Measurements from ENCODE around the gene ARHGAP32. TPM values are rescaled to one million over a fixed set of nuclear protein-coding genes. Genes with fewer than 3 reads are reported as not detected.

The ARHGAP32 gene
- total RNA-seq, 2 experiments from 2014 or later: 2.5 to 3.4 TPM

DNA sequence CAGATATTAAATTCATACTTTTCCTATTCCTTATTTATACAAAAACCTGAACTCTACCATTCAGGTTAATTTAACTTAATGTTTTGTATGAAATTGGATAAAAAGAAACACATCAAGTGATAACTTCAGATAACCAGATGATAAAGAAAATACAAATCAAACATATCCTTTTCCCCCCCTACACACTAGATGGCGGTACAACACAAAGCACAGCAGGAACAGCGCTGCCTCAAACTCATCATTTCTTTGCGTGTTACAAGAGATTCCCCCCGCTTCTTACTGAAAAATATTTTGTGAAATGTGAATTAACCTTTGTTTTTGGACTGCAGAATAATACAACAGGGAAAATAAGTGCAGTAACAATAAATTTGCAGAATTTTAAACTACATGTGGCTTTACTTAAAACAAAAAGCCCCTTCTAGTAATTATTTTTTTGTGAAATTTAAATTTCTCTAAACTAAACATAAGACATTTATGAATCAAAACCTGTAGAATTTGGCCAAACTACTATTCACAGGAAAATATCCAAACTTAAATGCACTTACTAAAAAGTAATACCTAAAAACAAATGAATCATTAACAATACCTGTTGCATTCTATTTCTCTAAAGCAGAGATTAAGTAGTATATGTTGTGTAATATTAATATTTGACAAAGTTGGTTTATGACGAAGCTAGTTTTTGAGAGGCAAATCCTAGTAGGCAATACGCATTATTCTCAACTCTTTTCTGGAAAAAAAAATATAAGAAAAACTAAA lies 74.4 kb downstream of the ARHGAP32 start:
- no peaks in the 10 kb centered on the region for H3K9me3 Mint-ChIP-seq
- H3K27me3 Mint-ChIP-seq: no peaks in the 10 kb centered on the region
- no peak for DNase-seq
- no peak overlapping the region for H3K27ac Mint-ChIP-seq
- ATAC-seq (ENCODE audit: low read depth): no peak
- H3K4me1 Mint-ChIP-seq: peaks cover 2% of the 10 kb centered on the region
- H3K4me3 Mint-ChIP-seq: no peak overlapping the region
- POLR2A ChIA-PET: no interaction called here
- H3K36me3 Mint-ChIP-seq: no peaks in the 10 kb centered on the region

- Mint-ChIP-seq H3K36me3 (no peaks in the 10 kb centered on the region), H3K27me3 (no peaks in the 10 kb centered on the region), H3K9me3 (no peaks in the 10 kb centered on the region), H3K27ac (no peak overlapping the region), H3K4me1 (peaks cover 1% of the 10 kb centered on the region), H3K4me3 (no peak overlapping the region)
- ATAC-seq (ENCODE audit: low read depth) (no peak), DNase-seq (no peak)
- POLR2A ChIA-PET: no interaction called here
Observed at GRCh38 chr11:129115652-129116586, 76.2 kb downstream of the ARHGAP32 start.

DNA sequence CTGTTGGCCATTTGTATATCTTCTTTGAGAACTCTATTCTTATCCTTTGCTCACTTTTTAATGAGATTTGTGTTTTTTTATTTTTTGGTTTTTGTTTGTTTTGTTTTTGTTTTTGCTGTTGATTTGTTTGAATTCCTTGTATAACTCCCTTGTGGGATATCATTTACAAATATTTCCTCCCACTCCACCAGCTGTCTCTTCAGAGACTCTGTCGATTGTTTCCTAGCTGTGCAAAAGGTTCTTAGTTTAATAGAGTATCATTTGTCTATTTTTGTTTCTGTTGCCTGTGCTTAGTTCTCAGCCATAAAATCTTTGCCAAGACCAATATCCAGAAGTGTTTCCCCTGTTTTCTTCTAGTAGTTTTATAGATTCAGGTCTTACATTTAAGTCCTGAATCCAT lies 82.4 kb downstream of the ARHGAP32 start:
- no peak for ATAC-seq (ENCODE audit: low read depth)
- H3K9me3 Mint-ChIP-seq: peaks cover 4% of the 10 kb centered on the region
- H3K27ac Mint-ChIP-seq: no peak overlapping the region
- POLR2A ChIA-PET: no interaction called here
- no peak for DNase-seq
- no peaks in the 10 kb centered on the region for H3K36me3 Mint-ChIP-seq
- no peak overlapping the region for H3K4me3 Mint-ChIP-seq
- no peaks in the 10 kb centered on the region for H3K27me3 Mint-ChIP-seq
- H3K4me1 Mint-ChIP-seq: peaks cover 1% of the 10 kb centered on the region

DNA sequence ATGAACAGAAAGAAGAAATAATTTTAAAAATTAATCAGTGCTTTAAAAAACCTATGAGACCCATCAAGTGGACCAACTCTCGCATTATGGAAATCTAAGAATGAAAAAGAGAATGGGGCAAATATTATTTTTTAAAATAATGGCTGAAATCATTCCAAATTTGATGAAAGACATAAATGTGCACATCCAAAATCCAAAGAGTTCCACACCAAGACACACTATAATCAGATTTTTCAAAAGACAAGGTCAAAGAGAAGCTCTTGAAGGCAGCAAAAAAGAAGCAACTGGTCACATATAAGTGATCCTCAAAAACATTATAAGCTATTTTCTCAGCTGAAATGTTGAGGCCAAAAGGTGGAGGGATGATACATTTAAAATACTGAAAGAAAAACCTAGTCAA lies 85.3 kb downstream of the ARHGAP32 start:
- POLR2A ChIA-PET: no interaction called here
- no peak overlapping the region for H3K27ac Mint-ChIP-seq

DNA sequence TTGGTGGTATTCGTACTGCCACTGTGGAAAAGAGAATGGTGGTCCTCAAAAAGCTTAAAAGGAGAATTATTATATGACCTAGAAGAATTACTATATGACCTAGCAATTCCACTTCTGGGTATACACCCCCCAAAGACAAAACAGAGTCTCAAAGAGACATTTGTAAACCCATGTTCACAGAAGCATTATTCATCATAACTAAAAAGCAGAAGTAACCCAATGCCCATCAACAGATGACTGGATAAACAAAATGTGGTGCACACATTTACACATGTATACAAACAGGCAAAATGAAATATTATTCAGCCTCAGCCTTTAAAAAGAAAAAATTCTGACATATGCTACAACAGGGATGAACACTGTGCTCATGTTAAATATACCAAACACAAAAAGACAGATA lies 89.4 kb downstream of the ARHGAP32 start:
- H3K4me1 Mint-ChIP-seq: no peaks in the 10 kb centered on the region
- ATAC-seq (ENCODE audit: low read depth) (no peak), DNase-seq (no peak)
- no peaks in the 10 kb centered on the region for H3K36me3 Mint-ChIP-seq
- H3K27ac Mint-ChIP-seq: no peak overlapping the region
- no peak overlapping the region for H3K4me3 Mint-ChIP-seq
- H3K9me3 Mint-ChIP-seq: peaks cover 10% of the 10 kb centered on the region
- POLR2A ChIA-PET: no interaction called here
- no peaks in the 10 kb centered on the region for H3K27me3 Mint-ChIP-seq

More for the DNA sequence above, 85.3 kb downstream of the ARHGAP32 start:
- no peak overlapping the region for H3K4me3 Mint-ChIP-seq
- H3K4me1 Mint-ChIP-seq: no peaks in the 10 kb centered on the region
- no peaks in the 10 kb centered on the region for H3K36me3 Mint-ChIP-seq
- DNase-seq (no peak), ATAC-seq (ENCODE audit: low read depth) (no peak)
- H3K9me3 Mint-ChIP-seq: peaks cover 7% of the 10 kb centered on the region
- no peaks in the 10 kb centered on the region for H3K27me3 Mint-ChIP-seq

DNA sequence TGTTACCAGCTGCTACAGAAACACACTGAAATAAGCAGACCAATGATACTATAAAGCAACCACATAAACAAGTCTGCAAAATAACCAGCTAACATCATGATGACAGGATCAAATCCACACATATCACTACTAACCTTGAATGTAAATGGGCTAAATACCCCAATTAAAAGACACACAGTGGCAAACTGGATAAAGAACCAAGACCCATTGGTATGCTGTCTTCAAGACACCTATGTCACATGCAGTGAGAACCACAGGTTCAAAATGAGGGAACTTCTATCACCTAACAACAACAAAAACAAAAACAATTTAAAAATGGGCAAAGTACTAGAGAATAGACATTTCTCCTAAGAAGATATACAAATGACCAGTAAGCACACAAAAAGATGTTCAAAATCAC lies 89.9 kb downstream of the ARHGAP32 start:
- Mint-ChIP-seq H3K27me3 (no peaks in the 10 kb centered on the region), H3K36me3 (no peaks in the 10 kb centered on the region), H3K9me3 (peaks cover 15% of the 10 kb centered on the region), H3K4me3 (no peak overlapping the region), H3K27ac (no peak overlapping the region), H3K4me1 (no peaks in the 10 kb centered on the region)
- ATAC-seq (ENCODE audit: low read depth) (no peak), DNase-seq (no peak)
- POLR2A ChIA-PET: no interaction called here

GRCh38 chr11:129093283-129093682 lies 98.8 kb downstream of the ARHGAP32 start:
- Mint-ChIP-seq H3K4me3 (no peak overlapping the region), H3K9me3 (peaks cover 7% of the 10 kb centered on the region), H3K36me3 (no peaks in the 10 kb centered on the region), H3K27ac (no peak overlapping the region), H3K27me3 (no peaks in the 10 kb centered on the region), H3K4me1 (no peaks in the 10 kb centered on the region)
- ATAC-seq (ENCODE audit: low read depth) (no peak), DNase-seq (no peak)
- POLR2A ChIA-PET: no interaction called here

GRCh38 chr11:129090056-129090455 lies 102.1 kb downstream of the ARHGAP32 start:
- POLR2A ChIA-PET: no interaction called here
- Mint-ChIP-seq H3K27ac (no peak overlapping the region), H3K27me3 (no peaks in the 10 kb centered on the region), H3K36me3 (no peaks in the 10 kb centered on the region), H3K9me3 (peaks cover 1% of the 10 kb centered on the region), H3K4me1 (no peaks in the 10 kb centered on the region), H3K4me3 (no peak overlapping the region)
- ATAC-seq (ENCODE audit: low read depth): no peak
- no peak for DNase-seq

- H3K27me3 Mint-ChIP-seq: no peaks in the 10 kb centered on the region
- H3K36me3 Mint-ChIP-seq: no peaks in the 10 kb centered on the region
- H3K27ac Mint-ChIP-seq: no peak overlapping the region
- H3K9me3 Mint-ChIP-seq: peaks cover 6% of the 10 kb centered on the region
- ATAC-seq (ENCODE audit: low read depth) (no peak), DNase-seq (no peak)
- no peaks in the 10 kb centered on the region for H3K4me1 Mint-ChIP-seq
- no peak overlapping the region for H3K4me3 Mint-ChIP-seq
- POLR2A ChIA-PET: no interaction called here
Observed at GRCh38 chr11:129089279-129089678, 102.8 kb downstream of the ARHGAP32 start.

DNA sequence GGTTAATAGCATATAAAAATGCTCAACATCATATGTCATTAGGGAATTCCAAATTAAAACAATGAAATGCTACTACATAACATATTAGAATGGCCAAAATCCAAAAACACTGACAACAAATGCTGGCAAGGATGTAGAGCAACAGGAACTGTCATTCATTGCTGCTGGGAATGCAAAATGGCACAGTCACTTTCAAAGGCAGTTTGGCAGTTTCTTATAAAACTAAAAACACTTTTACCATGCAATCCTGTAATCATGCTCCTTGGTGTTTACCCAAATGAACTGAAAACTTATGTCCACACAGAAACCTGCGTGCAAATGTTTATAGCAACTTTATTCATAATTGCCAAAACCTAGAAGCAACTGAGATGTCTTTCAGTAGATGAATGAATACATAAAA lies 105.1 kb downstream of the ARHGAP32 start:
- Mint-ChIP-seq H3K27ac (no peak overlapping the region), H3K27me3 (no peaks in the 10 kb centered on the region), H3K36me3 (no peaks in the 10 kb centered on the region), H3K4me3 (no peak overlapping the region), H3K9me3 (peaks cover 12% of the 10 kb centered on the region), H3K4me1 (no peaks in the 10 kb centered on the region)
- no peak for DNase-seq
- POLR2A ChIA-PET: no interaction called here
- no peak for ATAC-seq (ENCODE audit: low read depth)

GRCh38 chr11:129077191-129077590 lies 114.9 kb downstream of the ARHGAP32 start:
- Mint-ChIP-seq H3K36me3 (no peaks in the 10 kb centered on the region), H3K4me1 (no peaks in the 10 kb centered on the region), H3K27me3 (no peaks in the 10 kb centered on the region), H3K9me3 (peaks cover 18% of the 10 kb centered on the region), H3K4me3 (no peak overlapping the region), H3K27ac (no peak overlapping the region)
- POLR2A ChIA-PET: no interaction called here
- ATAC-seq (ENCODE audit: low read depth) (no peak), DNase-seq (no peak)

DNA sequence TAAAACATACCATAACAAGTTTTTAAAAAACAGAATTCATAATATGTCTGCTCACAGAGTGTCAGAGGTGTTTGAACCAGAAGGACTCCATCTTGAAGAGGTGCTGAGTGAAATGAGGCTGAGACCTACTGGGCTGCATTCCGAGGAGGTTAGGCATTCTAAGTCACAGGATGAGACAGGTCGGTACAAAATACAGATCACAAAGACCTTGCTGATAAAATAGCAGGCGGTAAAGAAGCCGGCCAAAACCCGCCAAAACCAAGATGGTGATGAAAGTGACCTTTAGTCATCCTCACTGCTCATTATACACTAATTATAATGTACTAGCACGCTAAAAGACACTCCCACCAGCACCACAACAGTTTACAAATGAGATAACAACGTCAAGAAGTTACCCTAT lies 116.4 kb downstream of the ARHGAP32 start:
- H3K27me3 Mint-ChIP-seq: no peaks in the 10 kb centered on the region
- ATAC-seq (ENCODE audit: low read depth) (no peak), DNase-seq (no peak)
- H3K36me3 Mint-ChIP-seq: no peaks in the 10 kb centered on the region
- no peak overlapping the region for H3K27ac Mint-ChIP-seq
- H3K4me1 Mint-ChIP-seq: no peaks in the 10 kb centered on the region
- POLR2A ChIA-PET: no interaction called here
- H3K9me3 Mint-ChIP-seq: peaks cover 12% of the 10 kb centered on the region
- no peak overlapping the region for H3K4me3 Mint-ChIP-seq

GRCh38 chr11:129067454-129067853 lies 124.7 kb downstream of the ARHGAP32 start:
- Mint-ChIP-seq H3K27ac (no peak overlapping the region), H3K4me1 (no peaks in the 10 kb centered on the region), H3K4me3 (no peak overlapping the region), H3K36me3 (no peaks in the 10 kb centered on the region), H3K9me3 (no peaks in the 10 kb centered on the region), H3K27me3 (no peaks in the 10 kb centered on the region)
- DNase-seq (no peak), ATAC-seq (ENCODE audit: low read depth) (no peak)
- POLR2A ChIA-PET: no interaction called here

GRCh38 chr11:129066229-129066628 lies 125.9 kb downstream of the ARHGAP32 start:
- no peaks in the 10 kb centered on the region for H3K4me1 Mint-ChIP-seq
- no peak overlapping the region for H3K27ac Mint-ChIP-seq
- H3K27me3 Mint-ChIP-seq: no peaks in the 10 kb centered on the region
- no peaks in the 10 kb centered on the region for H3K36me3 Mint-ChIP-seq
- DNase-seq (no peak), ATAC-seq (ENCODE audit: low read depth) (no peak)
- no peaks in the 10 kb centered on the region for H3K9me3 Mint-ChIP-seq
- H3K4me3 Mint-ChIP-seq: no peak overlapping the region
- POLR2A ChIA-PET: no interaction called here
